Measurements from ENCODE around the gene MSANTD1. TPM values are rescaled to one million over a fixed set of nuclear protein-coding genes. Genes with fewer than 3 reads are reported as not detected.
A peak's percentile ranks its signal among the peaks of the same experiment; 100 is the strongest.

MSANTD1 gene
- total RNA-seq, 1 donor from 2014 or later, result 1.1 TPM

GRCh38 chr4:3263876-3264193 is 14.9 kb downstream of the MSANTD1 start:
- no peak for DNase-seq

- DNase-seq, result no peak
Observed at GRCh38 chr4:3266076-3266475, 17.1 kb downstream of the MSANTD1 start.

GRCh38 chr4:3267576-3268394 is 18.8 kb downstream of the MSANTD1 start:
- DNase-seq, result no peak

- DNase-seq, result no peak
Observed at GRCh38 chr4:3268395-3269104, 19.6 kb downstream of the MSANTD1 start.

- DNase-seq, result peak; percentile 78
Observed at GRCh38 chr4:3269105-3269927, 20.4 kb downstream of the MSANTD1 start.

- peak; percentile 83 for DNase-seq
Observed at GRCh38 chr4:3269991-3270611, 21.1 kb downstream of the MSANTD1 start.

GRCh38 chr4:3271131-3271530 is 22.2 kb downstream of the MSANTD1 start:
- no peak for DNase-seq

GRCh38 chr4:3276986-3277385 is 28.0 kb downstream of the MSANTD1 start:
- no peak for DNase-seq

GRCh38 chr4:3280466-3280865 is 31.5 kb downstream of the MSANTD1 start:
- DNase-seq, result no peak

GRCh38 chr4:3283483-3283882 is 34.5 kb downstream of the MSANTD1 start:
- no peak for DNase-seq

GRCh38 chr4:3283916-3284315 is 35.0 kb downstream of the MSANTD1 start:
- no peak for DNase-seq

GRCh38 chr4:3284734-3285557 is 36.0 kb downstream of the MSANTD1 start:
- no peak for DNase-seq

GRCh38 chr4:3285558-3286334 is 36.8 kb downstream of the MSANTD1 start:
- DNase-seq, result no peak

- peak; percentile 32 for DNase-seq
Observed at GRCh38 chr4:3286335-3287175, 37.6 kb downstream of the MSANTD1 start.

- DNase-seq, result peak; percentile 40
Observed at GRCh38 chr4:3287271-3287971, 38.5 kb downstream of the MSANTD1 start.

GRCh38 chr4:3287972-3288570 is 39.1 kb downstream of the MSANTD1 start:
- DNase-seq, result no peak

GRCh38 chr4:3288571-3289094 is 39.7 kb downstream of the MSANTD1 start:
- DNase-seq, result no peak

GRCh38 chr4:3290476-3290875 is 41.5 kb downstream of the MSANTD1 start:
- DNase-seq, result peak; percentile 32

Measured in tongue (tissue), 2 donors.